ENCODE measurements around the gene DAPK2. TPM values are rescaled to one million over a fixed set of nuclear protein-coding genes. Genes with fewer than 3 reads are reported as not detected.

DAPK2 gene
- total and polyA plus RNA-seq, 2 of the 13 experiments (the other 11 are each of a cell fraction or from before 2014, with no cell fraction given): 0.33 to 0.63 TPM

DNA sequence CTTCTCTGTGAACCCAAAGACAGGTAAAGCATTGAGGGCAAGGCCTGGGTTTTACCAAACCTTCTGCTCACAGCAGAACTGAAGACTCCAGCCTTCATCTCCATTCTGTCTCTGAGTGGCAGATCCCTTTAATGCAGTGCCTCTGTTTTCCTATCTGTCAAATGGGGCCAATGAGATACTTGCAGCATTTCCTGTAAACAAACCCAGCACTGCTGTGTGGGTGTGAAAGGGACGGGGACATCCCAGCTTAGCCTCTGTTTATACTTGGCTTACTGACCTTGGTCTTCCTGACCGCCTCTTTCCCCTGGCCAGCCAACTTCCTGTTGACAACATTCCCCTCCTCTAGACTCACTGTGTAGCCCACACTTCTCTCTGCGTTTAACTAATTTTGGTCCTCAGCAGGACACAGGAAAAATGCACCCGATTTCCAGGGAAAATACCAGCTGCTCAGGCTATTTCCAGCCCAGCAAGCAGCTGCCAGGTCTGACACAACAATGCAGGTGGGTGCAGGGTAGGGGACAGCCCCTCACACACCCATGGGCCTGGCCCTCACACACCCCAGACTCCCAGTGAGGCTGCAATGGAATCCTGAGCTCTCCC is 106.7 kb downstream of the DAPK2 start (continued):
- peak; percentile 81 for TF ChIP-seq GABPB1 (CRISPR knock-in tag; IDR thresholded peaks at IDR 0.05)
- peak; percentile 99 for TF ChIP-seq MED1 (CRISPR knock-in tag; IDR thresholded peaks at IDR 0.05)
- peak; percentile 33 for TF ChIP-seq CBX1 (IDR thresholded peaks at IDR 0.05; ENCODE audit: low read depth)
- no peak for TF ChIP-seq ZNF33A (CRISPR knock-in tag; IDR thresholded peaks at IDR 0.05; ENCODE audit: borderline replicate concordance)
- TF ChIP-seq, protein P1, sequence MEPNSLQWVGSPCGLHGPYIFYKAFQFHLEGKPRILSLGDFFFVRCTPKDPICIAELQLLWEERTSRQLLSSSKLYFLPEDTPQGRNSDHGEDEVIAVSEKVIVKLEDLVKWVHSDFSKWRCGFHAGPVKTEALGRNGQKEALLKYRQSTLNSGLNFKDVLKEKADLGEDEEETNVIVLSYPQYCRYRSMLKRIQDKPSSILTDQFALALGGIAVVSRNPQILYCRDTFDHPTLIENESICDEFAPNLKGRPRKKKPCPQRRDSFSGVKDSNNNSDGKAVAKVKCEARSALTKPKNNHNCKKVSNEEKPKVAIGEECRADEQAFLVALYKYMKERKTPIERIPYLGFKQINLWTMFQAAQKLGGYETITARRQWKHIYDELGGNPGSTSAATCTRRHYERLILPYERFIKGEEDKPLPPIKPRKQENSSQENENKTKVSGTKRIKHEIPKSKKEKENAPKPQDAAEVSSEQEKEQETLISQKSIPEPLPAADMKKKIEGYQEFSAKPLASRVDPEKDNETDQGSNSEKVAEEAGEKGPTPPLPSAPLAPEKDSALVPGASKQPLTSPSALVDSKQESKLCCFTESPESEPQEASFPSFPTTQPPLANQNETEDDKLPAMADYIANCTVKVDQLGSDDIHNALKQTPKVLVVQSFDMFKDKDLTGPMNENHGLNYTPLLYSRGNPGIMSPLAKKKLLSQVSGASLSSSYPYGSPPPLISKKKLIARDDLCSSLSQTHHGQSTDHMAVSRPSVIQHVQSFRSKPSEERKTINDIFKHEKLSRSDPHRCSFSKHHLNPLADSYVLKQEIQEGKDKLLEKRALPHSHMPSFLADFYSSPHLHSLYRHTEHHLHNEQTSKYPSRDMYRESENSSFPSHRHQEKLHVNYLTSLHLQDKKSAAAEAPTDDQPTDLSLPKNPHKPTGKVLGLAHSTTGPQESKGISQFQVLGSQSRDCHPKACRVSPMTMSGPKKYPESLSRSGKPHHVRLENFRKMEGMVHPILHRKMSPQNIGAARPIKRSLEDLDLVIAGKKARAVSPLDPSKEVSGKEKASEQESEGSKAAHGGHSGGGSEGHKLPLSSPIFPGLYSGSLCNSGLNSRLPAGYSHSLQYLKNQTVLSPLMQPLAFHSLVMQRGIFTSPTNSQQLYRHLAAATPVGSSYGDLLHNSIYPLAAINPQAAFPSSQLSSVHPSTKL (CRISPR knock-in tag; IDR thresholded peaks at IDR 0.05): peak; percentile 95
- TF ChIP-seq NCOA2 (CRISPR knock-in tag; IDR thresholded peaks at IDR 0.05): peak; percentile 83
- TF ChIP-seq, protein P2, sequence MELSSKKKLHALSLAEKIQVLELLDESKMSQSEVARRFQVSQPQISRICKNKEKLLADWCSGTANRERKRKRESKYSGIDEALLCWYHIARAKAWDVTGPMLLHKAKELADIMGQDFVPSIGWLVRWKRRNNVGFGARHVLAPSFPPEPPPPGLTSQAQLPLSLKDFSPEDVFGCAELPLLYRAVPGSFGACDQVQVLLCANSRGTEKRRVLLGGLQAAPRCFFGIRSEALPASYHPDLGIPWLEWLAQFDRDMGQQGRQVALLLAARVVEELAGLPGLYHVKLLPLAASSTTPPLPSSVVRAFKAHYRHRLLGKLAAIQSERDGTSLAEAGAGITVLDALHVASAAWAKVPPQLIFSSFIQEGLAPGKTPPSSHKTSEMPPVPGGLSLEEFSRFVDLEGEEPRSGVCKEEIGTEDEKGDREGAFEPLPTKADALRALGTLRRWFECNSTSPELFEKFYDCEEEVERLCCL (CRISPR knock-in tag; IDR thresholded peaks at IDR 0.05; ENCODE audit: borderline replicate concordance): peak; percentile 48; the same call in 1 of the 2 replicates
- TF ChIP-seq, protein P3, sequence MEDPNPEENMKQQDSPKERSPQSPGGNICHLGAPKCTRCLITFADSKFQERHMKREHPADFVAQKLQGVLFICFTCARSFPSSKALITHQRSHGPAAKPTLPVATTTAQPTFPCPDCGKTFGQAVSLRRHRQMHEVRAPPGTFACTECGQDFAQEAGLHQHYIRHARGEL (CRISPR knock-in tag; IDR thresholded peaks at IDR 0.05): no peak
- TF ChIP-seq JUND (CRISPR knock-in tag; IDR thresholded peaks at IDR 0.05): peak; percentile 44; the same call in 1 of the 2 replicates
- no peak for TF ChIP-seq PAF1 (CRISPR knock-in tag; IDR thresholded peaks at IDR 0.05)
- 0 out of 2 replicates have a peak, but pooled peaks have one; percentile 43 for TF ChIP-seq SIX4 (CRISPR knock-in tag; IDR thresholded peaks at IDR 0.05)
- TF ChIP-seq, protein P4, sequence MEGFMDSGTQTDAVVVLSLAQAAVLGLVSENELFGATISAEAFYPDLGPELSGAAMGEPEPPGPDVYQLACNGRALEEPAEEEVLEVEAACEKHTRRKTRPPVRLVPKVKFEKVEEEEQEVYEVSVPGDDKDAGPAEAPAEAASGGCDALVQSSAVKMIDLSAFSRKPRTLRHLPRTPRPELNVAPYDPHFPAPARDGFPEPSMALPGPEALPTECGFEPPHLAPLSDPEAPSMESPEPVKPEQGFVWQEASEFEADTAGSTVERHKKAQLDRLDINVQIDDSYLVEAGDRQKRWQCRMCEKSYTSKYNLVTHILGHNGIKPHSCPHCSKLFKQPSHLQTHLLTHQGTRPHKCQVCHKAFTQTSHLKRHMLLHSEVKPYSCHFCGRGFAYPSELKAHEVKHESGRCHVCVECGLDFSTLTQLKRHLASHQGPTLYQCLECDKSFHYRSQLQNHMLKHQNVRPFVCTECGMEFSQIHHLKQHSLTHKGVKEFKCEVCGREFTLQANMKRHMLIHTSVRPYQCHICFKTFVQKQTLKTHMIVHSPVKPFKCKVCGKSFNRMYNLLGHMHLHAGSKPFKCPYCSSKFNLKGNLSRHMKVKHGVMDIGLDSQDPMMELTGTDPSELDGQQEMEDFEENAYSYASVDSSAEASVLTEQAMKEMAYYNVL (CRISPR knock-in tag; IDR thresholded peaks at IDR 0.05; ENCODE audit: borderline replicate concordance): peak; percentile 53; the same call in 1 of the 2 replicates
- TF ChIP-seq ZNF670 (CRISPR knock-in tag; IDR thresholded peaks at IDR 0.05; ENCODE audit: borderline replicate concordance): peak; percentile 68; the same call in 1 of the 2 replicates
- peak; percentile 91 for TF ChIP-seq KAT8 (CRISPR knock-in tag; IDR thresholded peaks at IDR 0.05)
- TF ChIP-seq SAFB2 (CRISPR knock-in tag; IDR thresholded peaks at IDR 0.05; ENCODE audit: borderline replicate concordance, low read depth): peak; percentile 37; the same call in 1 of the 2 replicates
- peak; percentile 56; the same call in 1 of the 2 replicates for TF ChIP-seq YEATS2 (CRISPR knock-in tag; IDR thresholded peaks at IDR 0.05; ENCODE audit: borderline replicate concordance)
- 0 out of 2 replicates have a peak, but pooled peaks have one; percentile 14 for TF ChIP-seq NFYC (CRISPR knock-in tag; IDR thresholded peaks at IDR 0.05)
- TF ChIP-seq ZNF33B (CRISPR knock-in tag; IDR thresholded peaks at IDR 0.05): no peak
- TF ChIP-seq, protein P5, sequence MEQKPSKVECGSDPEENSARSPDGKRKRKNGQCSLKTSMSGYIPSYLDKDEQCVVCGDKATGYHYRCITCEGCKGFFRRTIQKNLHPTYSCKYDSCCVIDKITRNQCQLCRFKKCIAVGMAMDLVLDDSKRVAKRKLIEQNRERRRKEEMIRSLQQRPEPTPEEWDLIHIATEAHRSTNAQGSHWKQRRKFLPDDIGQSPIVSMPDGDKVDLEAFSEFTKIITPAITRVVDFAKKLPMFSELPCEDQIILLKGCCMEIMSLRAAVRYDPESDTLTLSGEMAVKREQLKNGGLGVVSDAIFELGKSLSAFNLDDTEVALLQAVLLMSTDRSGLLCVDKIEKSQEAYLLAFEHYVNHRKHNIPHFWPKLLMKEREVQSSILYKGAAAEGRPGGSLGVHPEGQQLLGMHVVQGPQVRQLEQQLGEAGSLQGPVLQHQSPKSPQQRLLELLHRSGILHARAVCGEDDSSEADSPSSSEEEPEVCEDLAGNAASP (CRISPR knock-in tag; IDR thresholded peaks at IDR 0.05; ENCODE audit: borderline replicate concordance): peak; percentile 66; the same call in 1 of the 2 replicates

All from HepG2 (cell line).